ENCODE measurements around the gene CYFIP2.

CYFIP2 gene

GRCh38 chr5:157288405-157289163, 22.7 kb downstream of the CYFIP2 start:
- DNase-seq (ENCODE audit: low read depth, low spot score): no peak

GRCh38 chr5:157289164-157289819, 23.4 kb downstream of the CYFIP2 start:
- DNase-seq (ENCODE audit: low read depth, low spot score): no peak

- DNase-seq (ENCODE audit: low read depth, low spot score): no peak
Measured at GRCh38 chr5:157290156-157290980, 24.4 kb downstream of the CYFIP2 start.

- no peak for DNase-seq (ENCODE audit: low read depth, low spot score)
Measured at GRCh38 chr5:157290981-157291711, 25.2 kb downstream of the CYFIP2 start.

GRCh38 chr5:157292599-157292998, 26.7 kb downstream of the CYFIP2 start:
- DNase-seq (ENCODE audit: low read depth, low spot score): no peak

- DNase-seq (ENCODE audit: low read depth, low spot score): no peak
Measured at GRCh38 chr5:157294407-157295091, 28.6 kb downstream of the CYFIP2 start.

GRCh38 chr5:157295247-157295646, 29.3 kb downstream of the CYFIP2 start:
- no peak for DNase-seq (ENCODE audit: low read depth, low spot score)

GRCh38 chr5:157300564-157300963, 34.6 kb downstream of the CYFIP2 start:
- no peak for DNase-seq (ENCODE audit: low read depth, low spot score)

GRCh38 chr5:157301066-157301465, 35.1 kb downstream of the CYFIP2 start:
- no peak for DNase-seq (ENCODE audit: low read depth, low spot score)

GRCh38 chr5:157303023-157303422, 37.1 kb downstream of the CYFIP2 start:
- DNase-seq (ENCODE audit: low read depth, low spot score): no peak

- DNase-seq (ENCODE audit: low read depth, low spot score): no peak
Measured at GRCh38 chr5:157303667-157304327, 37.9 kb downstream of the CYFIP2 start.

GRCh38 chr5:157306081-157306480, 40.2 kb downstream of the CYFIP2 start:
- no peak for DNase-seq (ENCODE audit: low read depth, low spot score)

- DNase-seq (ENCODE audit: low read depth, low spot score): no peak
Measured at GRCh38 chr5:157306692-157307471, 41.0 kb downstream of the CYFIP2 start.

- DNase-seq (ENCODE audit: low read depth, low spot score): no peak
Measured at GRCh38 chr5:157308836-157309465, 43.0 kb downstream of the CYFIP2 start.

GRCh38 chr5:157309796-157310195, 43.9 kb downstream of the CYFIP2 start:
- no peak for DNase-seq (ENCODE audit: low read depth, low spot score)

- DNase-seq (ENCODE audit: low read depth, low spot score): no peak
Measured at GRCh38 chr5:157311595-157311994, 45.7 kb downstream of the CYFIP2 start.

- no peak for DNase-seq (ENCODE audit: low read depth, low spot score)
Measured at GRCh38 chr5:157312492-157312891, 46.6 kb downstream of the CYFIP2 start.

GRCh38 chr5:157322581-157322980, 56.7 kb downstream of the CYFIP2 start:
- DNase-seq (ENCODE audit: low read depth, low spot score): no peak

GRCh38 chr5:157323107-157323706, 57.3 kb downstream of the CYFIP2 start:
- no peak for DNase-seq (ENCODE audit: low read depth, low spot score)

Measured in iPS DF 19.7 (cell line).